GM19468 (cell line): Measurements from ENCODE around the gene CNKSR2.

ENCODE experiments used
- ATAC-seq: cut with Tn5 transposase; IDR thresholded peaks from one replicate; pipeline ENCODE4 v1.9.1; 2021; ENCODE audit warnings: mild to moderate bottlenecking, moderate library complexity, moderate number of reproducible peaks; ENCODE audit not compliant: unreplicated experiment; ENCODE audit errors: extremely low read depth

The CNKSR2 gene

DNA sequence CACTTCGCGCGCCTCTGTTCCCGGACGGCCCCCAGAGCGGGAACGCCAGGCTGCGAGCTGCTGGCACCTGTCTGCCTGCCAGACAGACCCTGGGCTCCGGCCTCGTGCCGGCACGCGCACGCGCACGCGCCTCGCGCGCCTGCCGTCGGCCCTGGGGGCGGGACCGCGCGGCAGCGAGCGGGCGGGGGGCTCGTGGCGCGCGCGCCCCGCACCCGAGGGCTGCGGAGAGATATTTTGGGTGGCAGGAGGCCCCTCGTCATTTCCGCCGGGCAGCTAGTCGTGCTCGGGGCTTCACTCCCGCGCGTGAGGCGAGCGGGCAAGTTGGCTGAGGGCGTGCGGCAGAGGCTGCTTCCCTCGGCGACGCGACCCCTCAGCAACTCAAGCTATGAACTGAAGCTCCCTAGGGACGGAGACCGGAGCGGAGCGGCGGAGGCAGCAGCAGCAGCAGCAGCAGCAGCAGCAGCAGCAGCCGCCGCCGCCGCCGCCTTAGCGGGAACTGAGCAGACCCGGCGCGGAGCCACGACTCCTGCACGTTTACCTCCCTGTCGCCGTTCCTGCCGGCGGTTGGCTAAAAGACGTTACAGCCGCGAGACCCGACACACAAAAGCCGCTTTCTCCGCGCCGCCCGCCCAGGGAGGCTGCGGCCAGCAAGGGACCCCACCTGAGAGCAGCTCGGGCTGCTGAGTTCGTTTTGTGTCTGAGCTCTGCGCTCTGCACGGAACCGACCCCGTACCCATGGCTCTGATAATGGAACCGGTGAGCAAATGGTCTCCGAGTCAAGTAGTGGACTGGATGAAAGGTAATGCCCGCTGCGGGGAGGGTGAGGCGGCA is at the start of gene CNKSR2:
Gene CNKSR2 (plus strand): TSS at position 256 of the 831 bp plus-strand sequence. CDS start 480 bp downstream, at position 736.
- peak; percentile 65 for ATAC-seq

DNA sequence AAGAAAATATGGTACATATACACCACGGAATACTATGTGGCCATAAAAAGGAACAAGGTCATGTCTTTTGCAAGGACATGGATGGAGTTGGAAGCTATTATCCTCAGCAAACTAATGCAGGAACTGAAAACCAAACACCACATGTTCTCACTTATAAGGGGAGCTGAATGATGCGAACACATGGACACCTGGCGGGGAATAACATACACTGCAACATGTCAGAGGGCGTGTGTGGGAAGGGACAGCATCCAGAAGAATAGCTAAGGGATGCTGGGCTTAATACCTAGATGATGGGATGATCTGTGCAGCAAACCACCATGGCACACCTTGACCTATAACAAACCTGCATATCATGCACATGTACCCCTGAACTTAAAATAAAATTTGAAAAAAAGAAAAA is 19.5 kb upstream of the CNKSR2 start:
- no peak for ATAC-seq

DNA sequence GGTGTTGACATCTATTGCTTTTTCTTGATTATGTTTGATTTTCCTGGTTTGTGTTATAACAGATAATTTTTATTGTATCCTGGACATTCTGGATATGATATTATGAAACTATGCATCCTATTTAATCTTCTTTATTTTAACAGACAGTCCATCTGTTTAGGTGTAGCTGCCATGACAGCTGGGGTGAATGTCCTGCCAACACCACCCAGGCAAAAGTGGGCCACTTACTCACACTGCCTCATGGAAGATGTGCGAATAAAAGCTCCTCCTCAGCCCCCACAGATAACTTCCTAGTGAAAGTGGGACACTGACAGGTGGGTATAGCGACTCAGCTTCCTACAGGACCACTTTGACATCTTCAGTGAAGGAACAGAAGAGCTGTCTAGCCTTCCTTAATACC is 18.4 kb upstream of the CNKSR2 start:
- no peak for ATAC-seq

DNA sequence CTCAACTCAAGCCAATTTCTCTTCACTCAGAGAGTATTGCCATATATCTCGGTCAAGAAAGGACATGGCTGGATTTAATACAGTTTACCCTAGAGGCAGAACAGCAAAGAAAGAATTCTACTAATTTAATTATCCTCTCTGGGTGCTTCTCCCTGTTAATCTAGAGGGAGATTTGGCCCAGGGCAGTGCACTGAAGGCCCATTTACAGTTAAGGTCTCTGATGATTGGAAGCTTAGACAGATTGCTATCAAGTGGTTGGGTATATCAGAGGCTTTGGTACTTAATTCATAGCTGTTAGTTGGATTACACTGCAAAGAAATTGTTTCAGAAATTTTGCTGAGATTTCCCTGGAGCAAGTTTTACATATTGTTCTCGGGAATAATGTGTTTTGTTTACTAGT is 4.6 kb upstream of the CNKSR2 start:
- ATAC-seq, result no peak

- no peak for ATAC-seq
These were observed 1.2 kb upstream of the CNKSR2 start for GRCh38 chrX:21373001-21373400.

DNA sequence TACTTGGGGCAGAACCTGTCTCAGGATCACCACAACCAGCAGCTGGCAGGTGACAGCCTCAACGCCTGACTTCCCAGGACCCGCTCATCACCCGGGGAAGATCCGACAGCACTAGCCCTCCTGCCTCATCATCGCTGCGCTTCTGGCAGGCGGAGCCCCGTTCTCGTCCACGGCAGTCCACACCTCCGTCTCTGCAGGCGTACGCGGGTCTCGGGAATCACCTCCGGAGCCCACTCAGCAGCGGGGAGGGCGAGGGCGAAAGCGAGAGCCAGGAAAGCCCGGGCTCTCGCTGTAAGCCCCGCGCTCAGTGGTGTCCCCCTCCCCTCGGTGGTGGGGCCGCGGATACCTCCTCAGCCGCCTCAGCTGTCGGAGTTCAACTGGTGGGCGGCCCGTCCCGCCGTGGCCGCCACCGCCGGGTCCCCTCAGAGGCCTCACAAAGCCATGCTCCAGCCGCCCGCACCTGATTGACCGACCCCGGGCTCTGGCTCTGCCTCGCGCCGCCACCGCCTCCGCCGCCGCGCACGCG is 518 bp upstream of the CNKSR2 start:
- peak; percentile 6 for ATAC-seq

DNA sequence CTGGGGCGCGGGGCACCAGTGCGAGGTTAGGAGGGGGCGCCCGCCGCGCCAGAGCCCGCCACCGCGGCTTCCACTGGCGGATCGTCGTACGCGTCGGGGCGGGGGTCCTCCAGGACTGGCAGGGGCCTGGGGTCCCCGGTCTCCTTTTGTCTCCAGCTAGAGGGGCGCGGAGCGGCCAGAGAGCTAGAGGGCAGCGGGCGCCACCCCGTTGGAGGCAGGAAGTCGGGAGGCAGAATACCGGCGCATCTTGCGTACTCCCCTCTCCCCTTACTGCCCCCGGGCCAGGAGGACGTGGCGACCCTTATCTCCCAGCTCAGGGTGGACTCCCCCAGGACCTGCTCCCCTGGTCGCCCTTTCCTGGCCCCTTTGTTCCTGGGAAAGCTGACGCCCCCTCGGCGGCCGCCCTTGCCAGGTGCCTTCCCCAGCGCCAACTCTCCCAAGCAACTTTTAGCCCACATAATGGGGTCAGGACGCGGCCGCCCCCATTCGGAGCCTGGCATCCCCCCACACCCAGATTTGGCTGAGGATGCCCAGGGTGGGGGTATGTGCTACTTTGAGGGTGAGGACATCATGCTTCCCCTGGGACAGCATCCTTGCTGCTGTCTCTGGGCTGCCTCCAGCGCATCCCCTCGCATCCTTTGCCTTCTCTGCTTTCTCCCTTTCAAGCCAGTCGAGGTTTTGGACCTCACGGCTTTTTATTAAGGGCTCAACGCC is 933 bp downstream of the CNKSR2 start:
- no peak for ATAC-seq

- no peak for ATAC-seq
These were observed 1.4 kb downstream of the CNKSR2 start for GRCh38 chrX:21375708-21376009.

DNA sequence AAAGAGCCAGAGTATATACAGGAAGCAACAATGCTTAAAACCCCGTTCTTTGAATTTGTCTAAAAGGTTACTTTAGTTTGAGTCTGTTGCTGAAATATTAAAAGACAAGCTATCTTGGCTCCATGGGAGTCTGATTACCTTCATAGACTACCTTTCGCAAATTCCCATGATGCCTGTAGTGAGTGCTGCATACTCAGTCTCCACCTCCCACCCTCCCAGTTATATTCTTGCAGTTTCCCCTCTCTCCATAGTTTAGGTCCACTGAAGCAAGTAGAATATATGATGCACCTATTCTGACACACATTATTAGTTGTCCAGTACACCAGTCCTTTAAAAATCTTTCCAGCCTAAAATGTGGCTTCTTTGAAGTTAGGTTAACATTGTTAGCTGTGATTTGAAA is 2.4 kb downstream of the CNKSR2 start:
- ATAC-seq, result no peak

GRCh38 chrX:21379991-21380390 is 5.8 kb downstream of the CNKSR2 start:
- no peak for ATAC-seq

DNA sequence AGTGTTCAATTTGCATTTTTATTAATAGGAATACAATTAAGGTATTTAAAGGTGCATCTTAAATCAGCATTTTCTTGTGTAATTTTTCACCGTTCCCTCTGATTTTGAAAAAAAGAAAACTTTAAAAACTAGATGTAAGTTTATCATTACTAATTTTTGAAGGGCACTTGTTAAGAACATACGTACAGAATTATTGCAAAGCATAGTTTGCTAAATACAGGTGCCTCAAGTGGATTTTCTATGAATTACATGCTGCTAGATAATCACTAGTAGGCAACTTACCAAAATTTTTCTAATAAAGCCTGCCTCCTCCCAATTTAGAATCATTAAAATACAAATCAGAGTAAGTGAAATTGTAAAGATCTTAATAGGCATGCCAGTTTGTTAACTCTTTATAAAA is 8.5 kb downstream of the CNKSR2 start:
- no peak for ATAC-seq

DNA sequence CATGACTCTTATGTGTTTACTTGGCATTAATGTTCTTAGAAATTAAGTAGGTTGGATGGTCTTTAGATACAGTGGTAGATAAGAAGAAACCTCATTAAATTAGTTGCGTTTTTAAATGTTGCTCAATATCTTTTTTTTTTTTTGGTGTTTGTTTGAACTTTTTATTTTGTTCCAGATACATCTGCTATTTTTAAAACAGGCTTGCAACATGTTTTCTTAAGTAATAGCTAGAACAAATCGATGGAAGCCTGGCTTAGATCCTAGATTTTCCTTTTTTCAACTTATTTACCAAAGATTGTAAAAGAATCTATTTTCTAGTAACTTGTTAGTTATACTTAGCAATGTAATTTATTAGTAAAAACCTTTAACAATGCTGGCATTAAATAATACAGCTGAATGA is 9.3 kb downstream of the CNKSR2 start:
- ATAC-seq, result no peak

DNA sequence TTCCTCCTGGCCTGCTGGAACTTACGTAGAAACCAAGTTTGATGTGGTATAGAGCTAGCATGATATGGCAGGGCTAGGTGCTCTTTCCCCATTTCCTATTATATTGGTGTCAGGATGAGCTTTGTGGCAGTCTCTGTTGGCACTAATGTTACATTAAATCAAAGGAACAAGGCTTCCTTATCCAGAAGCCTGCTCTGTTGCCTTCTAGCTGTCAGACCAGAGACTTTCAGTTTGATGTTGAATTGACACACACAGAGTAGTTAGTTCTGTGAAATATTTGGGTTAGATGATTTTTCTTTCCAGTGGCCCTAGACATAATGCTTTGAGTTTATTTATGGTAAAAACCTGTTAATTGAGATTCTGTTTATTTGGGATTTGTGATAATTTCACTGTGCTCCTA is 10.0 kb downstream of the CNKSR2 start:
- ATAC-seq, result no peak

DNA sequence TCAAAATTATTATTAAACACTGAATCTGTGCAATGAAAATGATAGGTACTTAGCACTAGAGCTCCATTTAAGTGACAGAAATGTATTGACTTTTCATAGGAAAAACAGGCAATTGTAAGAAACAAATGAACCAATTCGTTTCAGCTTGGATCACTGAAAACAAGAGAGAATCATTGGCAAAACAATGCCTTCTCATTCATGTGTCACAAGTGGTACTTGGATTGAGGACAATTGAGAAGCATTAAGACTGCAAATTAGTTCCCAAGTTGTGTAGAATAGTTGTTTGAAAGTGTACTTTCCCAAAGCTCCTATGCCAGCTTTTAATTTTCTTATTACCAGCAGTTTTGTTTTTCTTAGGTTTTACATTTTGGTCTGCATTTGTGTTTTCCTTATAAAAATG is 20.6 kb downstream of the CNKSR2 start:
- ATAC-seq, result no peak

- ATAC-seq, result no peak
These were observed 24.2 kb downstream of the CNKSR2 start for GRCh38 chrX:21398426-21398825.

DNA sequence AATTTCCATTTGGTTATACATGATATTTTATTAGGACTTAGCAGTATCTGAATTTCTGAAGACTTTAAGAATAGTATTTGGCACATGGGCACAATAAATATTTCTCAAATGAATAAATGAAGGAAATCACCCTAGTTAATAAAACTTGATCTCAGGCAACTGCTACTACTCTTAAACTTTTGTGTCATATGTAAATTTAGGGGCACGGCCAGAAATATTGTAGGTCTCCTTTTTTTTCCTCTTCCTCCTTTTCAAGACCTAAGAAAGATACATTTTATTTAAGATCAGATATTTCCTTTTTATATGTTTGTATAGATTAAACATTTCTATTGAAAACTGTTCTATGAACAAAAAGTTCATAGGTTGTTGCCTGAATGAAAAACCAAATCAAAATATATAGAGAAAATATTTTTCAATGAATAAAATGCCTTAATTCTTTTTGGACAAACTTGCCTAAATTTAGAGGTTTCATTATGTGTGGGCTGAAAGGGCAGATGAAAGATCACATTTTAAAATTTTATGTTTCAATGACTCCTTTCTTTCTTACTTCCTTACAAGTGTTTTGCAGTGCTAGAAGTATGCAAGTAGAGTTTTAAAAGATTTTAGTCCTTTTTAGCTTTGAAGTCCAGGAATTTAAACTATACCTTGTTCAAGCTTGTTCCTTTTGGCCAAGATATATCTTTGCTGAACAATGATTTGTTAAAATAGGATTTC is 26.3 kb downstream of the CNKSR2 start:
- ATAC-seq, result no peak

DNA sequence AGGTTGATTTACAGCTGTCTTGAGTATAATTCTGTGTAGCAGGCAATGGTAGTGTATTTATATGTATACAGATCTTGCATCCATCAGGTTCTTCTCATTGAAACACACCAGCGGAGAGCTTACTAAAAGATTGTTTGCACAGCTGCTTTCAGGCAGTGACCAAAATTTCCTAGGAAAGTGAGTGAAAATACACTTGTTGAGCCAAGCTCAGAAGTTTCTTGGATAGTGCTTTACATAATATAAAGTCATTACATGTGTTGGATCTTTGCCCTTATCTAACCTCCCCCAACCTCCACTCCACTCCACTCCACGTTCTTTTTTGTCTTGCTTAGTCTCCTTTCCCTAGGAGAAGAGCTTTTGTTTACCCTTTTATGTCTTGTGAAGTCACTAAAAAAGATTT is 34.1 kb downstream of the CNKSR2 start:
- ATAC-seq, result no peak

DNA sequence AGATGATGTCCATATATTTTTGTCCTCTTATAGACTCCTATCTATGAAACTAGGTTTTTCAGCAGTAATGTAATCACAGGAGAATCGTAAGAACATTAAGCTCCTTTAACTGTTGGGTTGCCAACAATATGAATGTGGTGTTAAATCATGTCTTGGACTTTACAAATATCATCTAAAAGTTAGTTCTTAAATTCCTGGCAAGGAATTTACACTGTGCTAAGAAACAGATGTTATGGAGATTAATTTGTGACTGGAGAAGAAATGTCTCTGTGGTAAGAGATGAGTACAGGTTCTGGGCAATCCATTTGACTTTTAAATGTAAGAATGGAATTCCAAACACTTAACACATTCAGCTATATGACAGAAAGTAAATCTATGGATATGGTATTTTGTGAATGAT is 34.6 kb downstream of the CNKSR2 start:
- ATAC-seq, result no peak

DNA sequence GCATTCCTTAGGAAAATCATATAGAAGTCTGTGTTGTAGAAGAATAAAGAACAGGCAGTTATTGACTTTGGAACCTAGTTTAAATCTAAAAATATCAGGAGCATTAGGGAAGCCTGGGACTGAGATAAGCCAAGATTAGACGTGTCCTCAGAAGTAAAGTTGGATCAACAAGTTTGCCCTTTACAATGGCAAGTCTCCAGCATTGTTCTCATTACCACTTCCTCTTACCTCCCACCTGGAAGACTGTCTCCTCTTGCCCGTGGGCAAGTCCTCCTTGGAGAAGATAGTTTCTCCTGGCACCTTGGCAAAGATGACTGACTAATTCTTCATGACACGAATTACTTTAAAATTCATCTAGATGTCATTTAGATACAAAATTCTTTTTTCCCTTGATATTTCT is 37.8 kb downstream of the CNKSR2 start:
- no peak for ATAC-seq

DNA sequence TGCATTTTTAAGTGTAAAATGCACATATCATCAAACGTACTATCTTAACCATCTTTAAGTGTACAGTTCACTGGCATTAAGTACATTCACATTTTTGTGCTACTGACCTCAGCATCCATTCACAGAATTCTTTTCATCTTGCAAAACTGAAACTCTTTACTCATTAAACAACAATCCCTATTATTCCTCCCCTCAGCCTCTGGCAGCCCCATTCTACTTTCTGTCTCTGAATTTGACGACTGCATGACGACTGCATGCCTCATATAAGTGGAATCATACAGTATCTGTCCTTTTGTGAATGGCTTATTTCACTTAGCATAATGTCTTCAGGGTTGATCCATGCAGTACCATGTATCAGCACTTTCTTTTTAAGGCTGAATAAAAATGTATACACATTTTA is 38.7 kb downstream of the CNKSR2 start:
- ATAC-seq, result no peak

DNA sequence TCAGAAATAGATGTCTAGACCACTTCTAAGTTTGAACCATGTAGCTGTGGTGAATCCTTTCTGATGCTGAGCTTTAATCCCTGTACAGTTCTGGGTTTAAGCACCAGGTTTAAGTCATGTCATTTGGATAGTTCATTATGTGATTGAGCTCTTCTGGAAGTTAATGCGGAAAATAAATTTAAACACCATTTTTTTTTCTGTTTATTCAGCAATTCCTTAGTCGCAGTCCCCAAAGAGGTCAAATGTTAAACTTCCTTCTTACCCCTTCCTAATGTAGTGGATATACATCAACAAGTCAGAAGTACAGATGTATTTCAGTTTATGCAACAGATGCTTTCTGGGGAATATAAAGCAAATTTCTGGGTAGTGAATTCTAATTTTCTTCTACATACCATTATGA is 52.9 kb downstream of the CNKSR2 start:
- ATAC-seq, result no peak
